Activated CD4-positive, alpha-beta T cell treated with anti-CD3 and anti-CD28 coated beads for 36 hours (primary cell): ENCODE measurements around the gene SLC1A1. TPM values are rescaled to one million over a fixed set of nuclear protein-coding genes. Genes with fewer than 3 reads are reported as not detected.
A peak's percentile ranks its signal among the peaks of the same experiment; 100 is the strongest.

Source experiments
- ATAC-seq: fragments of 200-7000 bp; cut with Tn5 transposase; one replicate; pipeline ENCODE4 v1.10.0; 2021; ENCODE audit warnings: mild to moderate bottlenecking, moderate library complexity
- CTCF ChIA-PET: fragments of 350-600 bp; sonication (Branson Sonifier 250); formaldehyde crosslinking; loops from one replicate; lab custom pipeline; 2021; ENCODE audit warnings: antibody characterized with exemption; lab: Charles Lee
- POLR2A ChIA-PET: fragments of 350-600 bp; sonication (Branson Sonifier 250); formaldehyde crosslinking; loops from one replicate; lab custom pipeline; 2021; ENCODE audit warnings: antibody characterized with exemption, inconsistent platforms; lab: Charles Lee
- DNase-seq: peaks from one replicate; pipeline ENCODE4 v3.0.0-alpha.2; 2020
- H3K27ac Mint-ChIP-seq: one replicate; pipeline ENCODE4 v1.8.0; 2021; ENCODE audit warnings: mixed read lengths
- H3K27me3 Mint-ChIP-seq: one replicate; pipeline ENCODE4 v1.8.0; 2021; ENCODE audit warnings: mixed read lengths
- H3K36me3 Mint-ChIP-seq: one replicate; pipeline ENCODE4 v1.8.0; 2021; ENCODE audit warnings: low read depth, mixed read lengths
- H3K4me1 Mint-ChIP-seq: one replicate; pipeline ENCODE4 v1.8.0; 2021; ENCODE audit warnings: mixed read lengths
- H3K4me3 Mint-ChIP-seq: one replicate; pipeline ENCODE4 v1.8.0; 2021; ENCODE audit warnings: mild to moderate bottlenecking, moderate library complexity, mixed read lengths
- H3K9me3 Mint-ChIP-seq: one replicate; pipeline ENCODE4 v1.8.0; 2021; ENCODE audit warnings: low read depth, mixed read lengths
- intact Hi-C, 2 experiments: fragments of 100-400 bp; cut with DNase I in 1 of 2; cut with micrococcal nuclease in 1 of 2; formaldehyde crosslinking; loops; one replicate each; pipeline versions ENCODE4 v1.14.2 to v1.15.1; 2022 to 2024; cut with DNase I, micrococcal nuclease
- total RNA-seq, 2 experiments: library from RNA; stranded (reverse); gene quantifications; one replicate each; pipeline ENCODE4 v1.2.3, GENCODE V29; 2021

The SLC1A1 gene
- under 1 TPM; 0.18 to 0.23 TPM for total RNA-seq

GRCh38 chr9:4489919-4490704 is at the start of gene SLC1A1:
Gene SLC1A1, plus strand, starts transcription at chr9:4490468. Its CDS starts 212 bp downstream, at chr9:4490680.
- intact Hi-C loops: no loop called here

GRCh38 chr9:4442806-4443205 is 47.5 kb upstream of the SLC1A1 start:
- no peak overlapping the region for H3K4me3 Mint-ChIP-seq
- H3K4me1 Mint-ChIP-seq: peaks cover 4% of the 10 kb centered on the region
- no peaks in the 10 kb centered on the region for H3K36me3 Mint-ChIP-seq
- no peak for ATAC-seq
- intact Hi-C loops: no loop called here
- ChIA-PET CTCF (no interaction called here), POLR2A (interaction anchor here (0.6 kb wide), 1 partner anchor 100 kb away, joined by 4 read pairs; no protein-coding TSS in a partner anchor)
- peaks cover 12% of the 10 kb centered on the region for H3K9me3 Mint-ChIP-seq
- H3K27ac Mint-ChIP-seq: no peak overlapping the region
- peaks cover 2% of the 10 kb centered on the region for H3K27me3 Mint-ChIP-seq
- DNase-seq: no peak

More at GRCh38 chr9:4489919-4490704, at the start of gene SLC1A1:
- peaks cover 37% of the 10 kb centered on the region for H3K27me3 Mint-ChIP-seq
- H3K4me1 Mint-ChIP-seq: peaks cover 17% of the 10 kb centered on the region
- ChIA-PET CTCF (interaction anchor here (0.8 kb wide), 1 partner anchor 600 kb away, joined by 3 read pairs; no protein-coding TSS in a partner anchor), POLR2A (interaction anchor here (0.6 kb wide), 1 partner anchor 193 kb away, joined by 3 read pairs; no protein-coding TSS in a partner anchor)
- peak; percentile 53 for DNase-seq
- peak; percentile 62 for ATAC-seq
- H3K4me3 Mint-ChIP-seq: peak within 1 kb of the TSS; percentile 72
- no peak within 1 kb of the TSS for H3K27ac Mint-ChIP-seq
- no peaks in the 10 kb centered on the region for H3K36me3 Mint-ChIP-seq
- H3K9me3 Mint-ChIP-seq: no peaks in the 10 kb centered on the region

GRCh38 chr9:4443439-4443838 is 46.8 kb upstream of the SLC1A1 start:
- DNase-seq (no peak), ATAC-seq (no peak)
- peaks cover 3% of the 10 kb centered on the region for H3K4me1 Mint-ChIP-seq
- H3K27ac Mint-ChIP-seq: no peak overlapping the region
- intact Hi-C loops: no loop called here
- POLR2A ChIA-PET: no interaction called here
- no peak overlapping the region for H3K4me3 Mint-ChIP-seq
- H3K36me3 Mint-ChIP-seq: no peaks in the 10 kb centered on the region
- peaks cover 2% of the 10 kb centered on the region for H3K27me3 Mint-ChIP-seq
- CTCF ChIA-PET: no interaction called here
- peaks cover 11% of the 10 kb centered on the region for H3K9me3 Mint-ChIP-seq

GRCh38 chr9:4461437-4461836 is 28.8 kb upstream of the SLC1A1 start:
- intact Hi-C loops: no loop called here

GRCh38 chr9:4463824-4464223 is 26.4 kb upstream of the SLC1A1 start:
- Mint-ChIP-seq H3K4me1 (peaks cover 5% of the 10 kb centered on the region), H3K27me3 (peaks cover 3% of the 10 kb centered on the region), H3K9me3 (peaks cover 3% of the 10 kb centered on the region), H3K27ac (no peak overlapping the region), H3K4me3 (no peak overlapping the region), H3K36me3 (no peaks in the 10 kb centered on the region)
- no peak for DNase-seq
- intact Hi-C loops: no loop called here
- CTCF ChIA-PET: interaction anchor here (1.0 kb wide), 1 partner anchor 97 kb away, joined by 3 read pairs; no protein-coding TSS in a partner anchor
- POLR2A ChIA-PET: no interaction called here
- ATAC-seq: no peak

More at GRCh38 chr9:4461437-4461836, 28.8 kb upstream of the SLC1A1 start:
- no peak for DNase-seq
- Mint-ChIP-seq H3K9me3 (peaks cover 3% of the 10 kb centered on the region), H3K4me1 (peaks cover 5% of the 10 kb centered on the region), H3K4me3 (no peak overlapping the region), H3K27me3 (peaks cover 3% of the 10 kb centered on the region), H3K27ac (no peak overlapping the region), H3K36me3 (no peaks in the 10 kb centered on the region)
- ChIA-PET POLR2A (no interaction called here), CTCF (no interaction called here)
- ATAC-seq: no peak

- ATAC-seq: peak; percentile 53
- intact Hi-C loops: no loop called here
- H3K9me3 Mint-ChIP-seq: peaks cover 3% of the 10 kb centered on the region
Observed at GRCh38 chr9:4464911-4465513, 25.3 kb upstream of the SLC1A1 start.

GRCh38 chr9:4465910-4466309 is 24.4 kb upstream of the SLC1A1 start:
- H3K27me3 Mint-ChIP-seq: no peaks in the 10 kb centered on the region
- H3K4me1 Mint-ChIP-seq: peaks cover 5% of the 10 kb centered on the region
- H3K4me3 Mint-ChIP-seq: no peak overlapping the region
- POLR2A ChIA-PET: no interaction called here
- no peaks in the 10 kb centered on the region for H3K36me3 Mint-ChIP-seq
- DNase-seq (no peak), ATAC-seq (no peak)
- H3K9me3 Mint-ChIP-seq: peaks cover 3% of the 10 kb centered on the region
- no peak overlapping the region for H3K27ac Mint-ChIP-seq
- intact Hi-C loops: no loop called here
- CTCF ChIA-PET: no interaction called here

More at GRCh38 chr9:4464911-4465513, 25.3 kb upstream of the SLC1A1 start:
- CTCF ChIA-PET: no interaction called here
- no peak overlapping the region for H3K4me3 Mint-ChIP-seq
- H3K36me3 Mint-ChIP-seq: no peaks in the 10 kb centered on the region
- no peak overlapping the region for H3K27ac Mint-ChIP-seq
- H3K4me1 Mint-ChIP-seq: peaks cover 5% of the 10 kb centered on the region
- H3K27me3 Mint-ChIP-seq: no peaks in the 10 kb centered on the region
- POLR2A ChIA-PET: no interaction called here
- no peak for DNase-seq

- intact Hi-C loops: no loop called here
- ChIA-PET CTCF (no interaction called here), POLR2A (no interaction called here)
- DNase-seq: no peak
- Mint-ChIP-seq H3K27ac (no peak overlapping the region), H3K4me3 (no peak overlapping the region), H3K9me3 (peaks cover 4% of the 10 kb centered on the region), H3K4me1 (no peaks in the 10 kb centered on the region), H3K36me3 (no peaks in the 10 kb centered on the region), H3K27me3 (no peaks in the 10 kb centered on the region)
- ATAC-seq: no peak
Observed at GRCh38 chr9:4475301-4475700, 15.0 kb upstream of the SLC1A1 start.

- no peak overlapping the region for H3K4me3 Mint-ChIP-seq
Observed at GRCh38 chr9:4486176-4486575, 4.1 kb upstream of the SLC1A1 start.

GRCh38 chr9:4489562-4489918 is 728 bp upstream of the SLC1A1 start:
- ChIA-PET POLR2A (no interaction called here), CTCF (interaction anchor here (0.8 to 0.9 kb wide), 3 partner anchors 13 to 600 kb away, joined by 3 to 5 read pairs (median 3); no protein-coding TSS in a partner anchor)
- no peak for DNase-seq
- Mint-ChIP-seq H3K4me1 (peaks cover 17% of the 10 kb centered on the region), H3K9me3 (no peaks in the 10 kb centered on the region), H3K36me3 (no peaks in the 10 kb centered on the region), H3K27ac (no peak overlapping the region), H3K4me3 (peak overlapping the region; percentile 72), H3K27me3 (peaks cover 36% of the 10 kb centered on the region)
- intact Hi-C loops: no loop called here
- no peak for ATAC-seq

More at GRCh38 chr9:4486176-4486575, 4.1 kb upstream of the SLC1A1 start:
- no peak overlapping the region for H3K27ac Mint-ChIP-seq
- POLR2A ChIA-PET: no interaction called here
- H3K9me3 Mint-ChIP-seq: no peaks in the 10 kb centered on the region
- DNase-seq (no peak), ATAC-seq (peak; percentile 34)
- peaks cover 15% of the 10 kb centered on the region for H3K4me1 Mint-ChIP-seq
- H3K36me3 Mint-ChIP-seq: no peaks in the 10 kb centered on the region
- intact Hi-C loops: no loop called here
- CTCF ChIA-PET: no interaction called here
- peaks cover 18% of the 10 kb centered on the region for H3K27me3 Mint-ChIP-seq

- no peaks in the 10 kb centered on the region for H3K36me3 Mint-ChIP-seq
- peak overlapping the region; percentile 72 for H3K4me3 Mint-ChIP-seq
- H3K4me1 Mint-ChIP-seq: peaks cover 17% of the 10 kb centered on the region
- H3K27me3 Mint-ChIP-seq: peaks cover 44% of the 10 kb centered on the region
- no peak overlapping the region for H3K27ac Mint-ChIP-seq
- intact Hi-C loops: no loop called here
- DNase-seq (peak; percentile 10), ATAC-seq (no peak)
- POLR2A ChIA-PET: interaction anchor here (0.6 kb wide), 1 partner anchor 193 kb away, joined by 3 read pairs; no protein-coding TSS in a partner anchor
- no peaks in the 10 kb centered on the region for H3K9me3 Mint-ChIP-seq
- CTCF ChIA-PET: interaction anchor here (0.6 to 0.7 kb wide), 3 partner anchors 25 to 113 kb away, joined by 3 to 4 read pairs (median 3); no protein-coding TSS in a partner anchor
Observed at GRCh38 chr9:4490705-4491625, 697 bp downstream of the SLC1A1 start.
